K562 (cell line): ENCODE measurements around the gene ARHGDIA. TPM values are rescaled to one million over a fixed set of nuclear protein-coding genes. Genes with fewer than 3 reads are reported as not detected.

ENCODE experiments used
- SRSF9 ChIP-seq: fragments of 200-400 bp; formaldehyde crosslinking; IDR thresholded peaks from 2 replicates; pipeline ENCODE4 v1.6.1; 2017; ENCODE audit warnings: low read depth, low read length, borderline replicate concordance
- polyA plus RNA-seq, 8 experiments: library from polyadenylated mRNA; depleted of rRNA in 4 of 8; stranded (reverse) in 5 of 8; unstranded in 3 of 8; fragments of >200 nt; fragmentation: Nextera tagmentation in 2 of 8; fragmentation: Illumina TruSeq in 1 of 8; extraction: Ambion mirVana in 2 of 8; extraction: Trizol in 1 of 8; gene quantifications; 2 replicates each; pipeline versions ENCODE4 v1.2.1 to v1.2.3, GENCODE V29; 2011 to 2014; ENCODE audit warnings: inconsistent platforms in 1 of 8, missing spikeins in 1 of 8
- total RNA-seq, 7 experiments: library from RNA; depleted of rRNA in 6 of 7; stranded (reverse); fragments of >200 nt in 6 of 7; fragmentation: Illumina TruSeq in 2 of 7; extraction: Trizol in 2 of 7; gene quantifications; 2 replicates each; pipeline versions ENCODE4 v1.2.1 to v1.2.3, GENCODE V29; 2011 to 2021; ENCODE audit warnings: low replicate concordance in 1 of 7
- TF ChIP-seq, protein P1 (sequence below): fragments of 450-650 bp; IDR thresholded peaks from 2 replicates; pipeline ENCODE4 v1.7.1; 2018; ENCODE audit warnings: mild to moderate bottlenecking, low read depth; ENCODE audit not compliant: partially characterized antibody
- TF ChIP-seq, protein P2 (sequence below): fragments of 200-600 bp; sonication (generic); IDR thresholded peaks from one replicate; pipeline ENCODE4 v1.6.1; 2012; ENCODE audit warnings: mild to moderate bottlenecking, low read depth, low read length, inconsistent platforms

The ARHGDIA gene
- total and polyA plus RNA-seq, 9 of the 15 experiments (the other 6 are each of a cell fraction or from before 2014, with no cell fraction given), result 9.6 to 340 (median 97.6) TPM

DNA sequence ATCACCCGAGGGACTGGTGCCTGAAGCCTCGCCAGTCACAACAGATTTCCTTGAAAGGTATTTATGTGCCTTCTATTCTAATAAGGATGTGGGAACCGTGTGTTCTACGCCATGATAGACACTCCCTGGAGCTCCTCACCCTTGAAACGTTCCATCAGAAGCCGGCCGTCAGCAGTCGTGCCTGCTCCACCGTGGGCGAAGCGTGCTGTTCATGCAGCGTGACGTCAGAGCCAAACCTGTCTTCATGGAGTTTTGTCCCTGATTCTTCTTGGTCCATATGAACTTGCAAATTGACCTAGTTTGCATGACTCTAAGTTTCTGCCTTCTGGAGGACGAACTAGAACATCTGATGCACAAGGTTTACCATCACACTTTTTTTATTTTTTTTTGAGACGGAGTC, 31.8 kb downstream of the ARHGDIA start (continued):
- TF ChIP-seq, protein P1, sequence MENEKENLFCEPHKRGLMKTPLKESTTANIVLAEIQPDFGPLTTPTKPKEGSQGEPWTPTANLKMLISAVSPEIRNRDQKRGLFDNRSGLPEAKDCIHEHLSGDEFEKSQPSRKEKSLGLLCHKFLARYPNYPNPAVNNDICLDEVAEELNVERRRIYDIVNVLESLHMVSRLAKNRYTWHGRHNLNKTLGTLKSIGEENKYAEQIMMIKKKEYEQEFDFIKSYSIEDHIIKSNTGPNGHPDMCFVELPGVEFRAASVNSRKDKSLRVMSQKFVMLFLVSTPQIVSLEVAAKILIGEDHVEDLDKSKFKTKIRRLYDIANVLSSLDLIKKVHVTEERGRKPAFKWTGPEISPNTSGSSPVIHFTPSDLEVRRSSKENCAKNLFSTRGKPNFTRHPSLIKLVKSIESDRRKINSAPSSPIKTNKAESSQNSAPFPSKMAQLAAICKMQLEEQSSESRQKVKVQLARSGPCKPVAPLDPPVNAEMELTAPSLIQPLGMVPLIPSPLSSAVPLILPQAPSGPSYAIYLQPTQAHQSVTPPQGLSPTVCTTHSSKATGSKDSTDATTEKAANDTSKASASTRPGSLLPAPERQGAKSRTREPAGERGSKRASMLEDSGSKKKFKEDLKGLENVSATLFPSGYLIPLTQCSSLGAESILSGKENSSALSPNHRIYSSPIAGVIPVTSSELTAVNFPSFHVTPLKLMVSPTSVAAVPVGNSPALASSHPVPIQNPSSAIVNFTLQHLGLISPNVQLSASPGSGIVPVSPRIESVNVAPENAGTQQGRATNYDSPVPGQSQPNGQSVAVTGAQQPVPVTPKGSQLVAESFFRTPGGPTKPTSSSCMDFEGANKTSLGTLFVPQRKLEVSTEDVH, result no peak
- TF ChIP-seq SRSF9, result no peak
- TF ChIP-seq, protein P2, sequence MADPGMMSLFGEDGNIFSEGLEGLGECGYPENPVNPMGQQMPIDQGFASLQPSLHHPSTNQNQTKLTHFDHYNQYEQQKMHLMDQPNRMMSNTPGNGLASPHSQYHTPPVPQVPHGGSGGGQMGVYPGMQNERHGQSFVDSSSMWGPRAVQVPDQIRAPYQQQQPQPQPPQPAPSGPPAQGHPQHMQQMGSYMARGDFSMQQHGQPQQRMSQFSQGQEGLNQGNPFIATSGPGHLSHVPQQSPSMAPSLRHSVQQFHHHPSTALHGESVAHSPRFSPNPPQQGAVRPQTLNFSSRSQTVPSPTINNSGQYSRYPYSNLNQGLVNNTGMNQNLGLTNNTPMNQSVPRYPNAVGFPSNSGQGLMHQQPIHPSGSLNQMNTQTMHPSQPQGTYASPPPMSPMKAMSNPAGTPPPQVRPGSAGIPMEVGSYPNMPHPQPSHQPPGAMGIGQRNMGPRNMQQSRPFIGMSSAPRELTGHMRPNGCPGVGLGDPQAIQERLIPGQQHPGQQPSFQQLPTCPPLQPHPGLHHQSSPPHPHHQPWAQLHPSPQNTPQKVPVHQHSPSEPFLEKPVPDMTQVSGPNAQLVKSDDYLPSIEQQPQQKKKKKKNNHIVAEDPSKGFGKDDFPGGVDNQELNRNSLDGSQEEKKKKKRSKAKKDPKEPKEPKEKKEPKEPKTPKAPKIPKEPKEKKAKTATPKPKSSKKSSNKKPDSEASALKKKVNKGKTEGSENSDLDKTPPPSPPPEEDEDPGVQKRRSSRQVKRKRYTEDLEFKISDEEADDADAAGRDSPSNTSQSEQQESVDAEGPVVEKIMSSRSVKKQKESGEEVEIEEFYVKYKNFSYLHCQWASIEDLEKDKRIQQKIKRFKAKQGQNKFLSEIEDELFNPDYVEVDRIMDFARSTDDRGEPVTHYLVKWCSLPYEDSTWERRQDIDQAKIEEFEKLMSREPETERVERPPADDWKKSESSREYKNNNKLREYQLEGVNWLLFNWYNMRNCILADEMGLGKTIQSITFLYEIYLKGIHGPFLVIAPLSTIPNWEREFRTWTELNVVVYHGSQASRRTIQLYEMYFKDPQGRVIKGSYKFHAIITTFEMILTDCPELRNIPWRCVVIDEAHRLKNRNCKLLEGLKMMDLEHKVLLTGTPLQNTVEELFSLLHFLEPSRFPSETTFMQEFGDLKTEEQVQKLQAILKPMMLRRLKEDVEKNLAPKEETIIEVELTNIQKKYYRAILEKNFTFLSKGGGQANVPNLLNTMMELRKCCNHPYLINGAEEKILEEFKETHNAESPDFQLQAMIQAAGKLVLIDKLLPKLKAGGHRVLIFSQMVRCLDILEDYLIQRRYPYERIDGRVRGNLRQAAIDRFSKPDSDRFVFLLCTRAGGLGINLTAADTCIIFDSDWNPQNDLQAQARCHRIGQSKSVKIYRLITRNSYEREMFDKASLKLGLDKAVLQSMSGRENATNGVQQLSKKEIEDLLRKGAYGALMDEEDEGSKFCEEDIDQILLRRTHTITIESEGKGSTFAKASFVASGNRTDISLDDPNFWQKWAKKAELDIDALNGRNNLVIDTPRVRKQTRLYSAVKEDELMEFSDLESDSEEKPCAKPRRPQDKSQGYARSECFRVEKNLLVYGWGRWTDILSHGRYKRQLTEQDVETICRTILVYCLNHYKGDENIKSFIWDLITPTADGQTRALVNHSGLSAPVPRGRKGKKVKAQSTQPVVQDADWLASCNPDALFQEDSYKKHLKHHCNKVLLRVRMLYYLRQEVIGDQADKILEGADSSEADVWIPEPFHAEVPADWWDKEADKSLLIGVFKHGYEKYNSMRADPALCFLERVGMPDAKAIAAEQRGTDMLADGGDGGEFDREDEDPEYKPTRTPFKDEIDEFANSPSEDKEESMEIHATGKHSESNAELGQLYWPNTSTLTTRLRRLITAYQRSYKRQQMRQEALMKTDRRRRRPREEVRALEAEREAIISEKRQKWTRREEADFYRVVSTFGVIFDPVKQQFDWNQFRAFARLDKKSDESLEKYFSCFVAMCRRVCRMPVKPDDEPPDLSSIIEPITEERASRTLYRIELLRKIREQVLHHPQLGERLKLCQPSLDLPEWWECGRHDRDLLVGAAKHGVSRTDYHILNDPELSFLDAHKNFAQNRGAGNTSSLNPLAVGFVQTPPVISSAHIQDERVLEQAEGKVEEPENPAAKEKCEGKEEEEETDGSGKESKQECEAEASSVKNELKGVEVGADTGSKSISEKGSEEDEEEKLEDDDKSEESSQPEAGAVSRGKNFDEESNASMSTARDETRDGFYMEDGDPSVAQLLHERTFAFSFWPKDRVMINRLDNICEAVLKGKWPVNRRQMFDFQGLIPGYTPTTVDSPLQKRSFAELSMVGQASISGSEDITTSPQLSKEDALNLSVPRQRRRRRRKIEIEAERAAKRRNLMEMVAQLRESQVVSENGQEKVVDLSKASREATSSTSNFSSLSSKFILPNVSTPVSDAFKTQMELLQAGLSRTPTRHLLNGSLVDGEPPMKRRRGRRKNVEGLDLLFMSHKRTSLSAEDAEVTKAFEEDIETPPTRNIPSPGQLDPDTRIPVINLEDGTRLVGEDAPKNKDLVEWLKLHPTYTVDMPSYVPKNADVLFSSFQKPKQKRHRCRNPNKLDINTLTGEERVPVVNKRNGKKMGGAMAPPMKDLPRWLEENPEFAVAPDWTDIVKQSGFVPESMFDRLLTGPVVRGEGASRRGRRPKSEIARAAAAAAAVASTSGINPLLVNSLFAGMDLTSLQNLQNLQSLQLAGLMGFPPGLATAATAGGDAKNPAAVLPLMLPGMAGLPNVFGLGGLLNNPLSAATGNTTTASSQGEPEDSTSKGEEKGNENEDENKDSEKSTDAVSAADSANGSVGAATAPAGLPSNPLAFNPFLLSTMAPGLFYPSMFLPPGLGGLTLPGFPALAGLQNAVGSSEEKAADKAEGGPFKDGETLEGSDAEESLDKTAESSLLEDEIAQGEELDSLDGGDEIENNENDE, result no peak
